Measurements from ENCODE around the gene RARRES1.

RARRES1 gene

GRCh38 chr3:158770741-158771350 lies 38.6 kb upstream of the RARRES1 start:
- no peak for TF ChIP-seq CTCF (IDR thresholded peaks at IDR 0.05; ENCODE audit: low read depth, low read length)
- no peak overlapping the region for H3K4me3 ChIP-seq (ENCODE audit: low read depth, low read length)

- TF ChIP-seq CTCF (IDR thresholded peaks at IDR 0.05; ENCODE audit: low read depth, low read length), result no peak
- peak overlapping the region; percentile 29 for H3K4me3 ChIP-seq (ENCODE audit: low read depth, low read length)
Observed at GRCh38 chr3:158769952-158770740, 37.9 kb upstream of the RARRES1 start.

GRCh38 chr3:158769549-158769948 lies 37.3 kb upstream of the RARRES1 start:
- TF ChIP-seq CTCF (IDR thresholded peaks at IDR 0.05; ENCODE audit: low read depth, low read length), result no peak
- peak overlapping the region; percentile 29 for H3K4me3 ChIP-seq (ENCODE audit: low read depth, low read length)

- peak overlapping the region; percentile 36 for H3K4me3 ChIP-seq (ENCODE audit: low read depth, low read length)
- TF ChIP-seq CTCF (IDR thresholded peaks at IDR 0.05; ENCODE audit: low read depth, low read length), result no peak
Observed at GRCh38 chr3:158768881-158769543, 36.8 kb upstream of the RARRES1 start.

GRCh38 chr3:158768361-158768787 lies 36.1 kb upstream of the RARRES1 start:
- peak overlapping the region; percentile 36 for H3K4me3 ChIP-seq (ENCODE audit: low read depth, low read length)
- no peak for TF ChIP-seq CTCF (IDR thresholded peaks at IDR 0.05; ENCODE audit: low read depth, low read length)

- no peak overlapping the region for H3K4me3 ChIP-seq (ENCODE audit: low read depth, low read length)
- TF ChIP-seq CTCF (IDR thresholded peaks at IDR 0.05; ENCODE audit: low read depth, low read length), result no peak
Observed at GRCh38 chr3:158766364-158766763, 34.1 kb upstream of the RARRES1 start.
